Kidney (tissue), 14 donors: ENCODE results near the gene DYNLT4. TPM values are rescaled to one million over a fixed set of nuclear protein-coding genes. Genes with fewer than 3 reads are reported as not detected.

ENCODE experiments used
- DNase-seq, 5 donors: peaks; one replicate each; pipeline ENCODE4 v3.0.0-alpha.2; 2013 to 2020
- FAIRE-seq: peaks from 2 replicates; lab custom pipeline; 2012; peaks lifted over from hg19 to GRCh38; lab: Jason Lieb, UNC
- H3K27ac ChIP-seq, 2 donors: one replicate each; pipeline ENCODE4 v1.7.0; 2013; ENCODE audit warnings: low read depth in 2 of 2, low read length in 2 of 2, inconsistent platforms in 1 of 2
- H3K27me3 ChIP-seq: one replicate; pipeline ENCODE4 v1.7.1; 2013; ENCODE audit warnings: low read length, inconsistent platforms; ENCODE audit not compliant: control insufficient read depth, insufficient read depth
- H3K36me3 ChIP-seq, 3 donors: one replicate each; pipeline versions ENCODE4 v1.7.0 to v1.7.1; 2013; ENCODE audit warnings: low read length in 3 of 3, control low read depth in 1 of 3, inconsistent platforms in 1 of 3; ENCODE audit not compliant: insufficient read depth in 3 of 3, control insufficient read depth in 2 of 3
- H3K4me1 ChIP-seq, 3 donors: one replicate each; pipeline versions ENCODE4 v1.7.0 to v1.7.1; 2013; ENCODE audit warnings: low read length in 3 of 3, inconsistent platforms in 1 of 3, low read depth in 1 of 3; ENCODE audit not compliant: control insufficient read depth in 2 of 3, insufficient read depth in 2 of 3
- H3K4me3 ChIP-seq, 3 donors: one replicate each; pipeline versions ENCODE4 v1.7.0 to v1.8.1; 2013; ENCODE audit warnings: low read length in 3 of 3, control low read depth in 1 of 3, inconsistent platforms in 1 of 3
- H3K9ac ChIP-seq, 3 donors: one replicate each; pipeline versions ENCODE4 v1.7.0 to v1.7.1; 2013; ENCODE audit warnings: low read length in 3 of 3, control low read depth in 1 of 3, inconsistent platforms in 1 of 3
- H3K9me3 ChIP-seq, 3 donors: one replicate each; pipeline versions ENCODE4 v1.7.0 to v1.7.1; 2013; ENCODE audit warnings: low read length in 3 of 3, control low read depth in 1 of 3, inconsistent platforms in 1 of 3; ENCODE audit not compliant: control insufficient read depth in 2 of 3, insufficient read depth in 1 of 3
- intact Hi-C: fragments of 100-400 bp; cut with DNase I; formaldehyde crosslinking; loops from one replicate; pipeline ENCODE4 v1.11.1; 2022
- polyA plus RNA-seq: library from polyadenylated mRNA; stranded (reverse); fragments of 350-450 nt; fragmentation: Illumina TruSeq; extraction: RNeasy Lipid Tissue Mini Kit (QIAGEN cat#74804); gene quantifications from one replicate; pipeline ENCODE4 v1.2.3, GENCODE V29; 2014; ENCODE audit warnings: low read depth, low replicate concordance; ENCODE audit not compliant: insufficient read depth
- total RNA-seq: library from RNA; stranded (reverse); fragmentation: NEBNext Ultra II Directional; extraction: Animal tissue kit (Norgen Biotek cat#: 25700); gene quantifications from one replicate; pipeline ENCODE4 v1.2.1, GENCODE V29; 2021
- TF ChIP-seq, protein P1 (sequence below): IDR thresholded peaks from 3 replicates; pipeline ENCODE4 v1.5.1; 2012; ENCODE audit warnings: mild to moderate bottlenecking, moderate library complexity, borderline replicate concordance; ENCODE audit not compliant: insufficient read depth; ENCODE audit errors: extremely low read depth
- donor health status: control.
- donor health status: control.
- donor health status: control.
- donor health status: control.
- donor health status: control.
- donor health status: DM: yes; HTN: yes; CAD: no.
- donor health status: Normal renal cell carcinoma (clear cell type).

Gene DYNLT4
- total and polyA plus RNA-seq, 2 donors from 2014 or later, result 1.2 TPM; not detected in 1

DNA sequence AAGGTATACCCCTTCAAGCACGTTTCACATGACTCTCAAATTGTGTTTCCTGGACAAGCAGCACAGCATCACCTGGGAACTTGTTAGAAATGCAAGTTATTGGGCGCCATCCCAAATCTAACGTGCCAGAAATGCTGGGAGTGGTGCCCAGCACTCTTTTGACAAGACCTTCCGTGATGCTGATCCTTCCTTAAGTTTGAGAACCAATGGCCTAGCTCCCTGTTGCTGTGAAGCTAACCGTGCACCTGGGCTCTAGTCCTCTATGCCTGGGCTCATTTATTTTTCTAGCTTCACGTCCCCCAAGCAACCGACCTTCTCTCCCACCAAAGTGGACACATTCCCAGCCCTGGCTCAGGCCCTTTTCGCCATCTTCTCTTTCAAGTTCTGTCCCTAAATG, 23.5 kb downstream of the DYNLT4 start:
- TF ChIP-seq, protein P1, sequence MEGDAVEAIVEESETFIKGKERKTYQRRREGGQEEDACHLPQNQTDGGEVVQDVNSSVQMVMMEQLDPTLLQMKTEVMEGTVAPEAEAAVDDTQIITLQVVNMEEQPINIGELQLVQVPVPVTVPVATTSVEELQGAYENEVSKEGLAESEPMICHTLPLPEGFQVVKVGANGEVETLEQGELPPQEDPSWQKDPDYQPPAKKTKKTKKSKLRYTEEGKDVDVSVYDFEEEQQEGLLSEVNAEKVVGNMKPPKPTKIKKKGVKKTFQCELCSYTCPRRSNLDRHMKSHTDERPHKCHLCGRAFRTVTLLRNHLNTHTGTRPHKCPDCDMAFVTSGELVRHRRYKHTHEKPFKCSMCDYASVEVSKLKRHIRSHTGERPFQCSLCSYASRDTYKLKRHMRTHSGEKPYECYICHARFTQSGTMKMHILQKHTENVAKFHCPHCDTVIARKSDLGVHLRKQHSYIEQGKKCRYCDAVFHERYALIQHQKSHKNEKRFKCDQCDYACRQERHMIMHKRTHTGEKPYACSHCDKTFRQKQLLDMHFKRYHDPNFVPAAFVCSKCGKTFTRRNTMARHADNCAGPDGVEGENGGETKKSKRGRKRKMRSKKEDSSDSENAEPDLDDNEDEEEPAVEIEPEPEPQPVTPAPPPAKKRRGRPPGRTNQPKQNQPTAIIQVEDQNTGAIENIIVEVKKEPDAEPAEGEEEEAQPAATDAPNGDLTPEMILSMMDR, result no peak
- H3K9me3 ChIP-seq, result no peaks in the 10 kb centered on the region
- no peak for DNase-seq
- peak overlapping the region in 2 of 3 donors; percentile 4 to 43 for H3K9ac ChIP-seq
- H3K36me3 ChIP-seq, result peaks cover 0 to 4% (median 2%) of the 10 kb centered on the region in 3 donors
- intact Hi-C loops, result loop anchor here (10.0 kb wide), 1 partner anchor 51 kb away; no protein-coding TSS in a partner anchor
- peaks cover 0 to 23% (median 8%) of the 10 kb centered on the region in 3 donors for H3K4me1 ChIP-seq
- no peak overlapping the region for H3K27ac ChIP-seq
- FAIRE-seq, result no peak
- H3K27me3 ChIP-seq, result no peaks in the 10 kb centered on the region
- peak overlapping the region in 2 of 3 donors; percentile 34 to 38 for H3K4me3 ChIP-seq

DNA sequence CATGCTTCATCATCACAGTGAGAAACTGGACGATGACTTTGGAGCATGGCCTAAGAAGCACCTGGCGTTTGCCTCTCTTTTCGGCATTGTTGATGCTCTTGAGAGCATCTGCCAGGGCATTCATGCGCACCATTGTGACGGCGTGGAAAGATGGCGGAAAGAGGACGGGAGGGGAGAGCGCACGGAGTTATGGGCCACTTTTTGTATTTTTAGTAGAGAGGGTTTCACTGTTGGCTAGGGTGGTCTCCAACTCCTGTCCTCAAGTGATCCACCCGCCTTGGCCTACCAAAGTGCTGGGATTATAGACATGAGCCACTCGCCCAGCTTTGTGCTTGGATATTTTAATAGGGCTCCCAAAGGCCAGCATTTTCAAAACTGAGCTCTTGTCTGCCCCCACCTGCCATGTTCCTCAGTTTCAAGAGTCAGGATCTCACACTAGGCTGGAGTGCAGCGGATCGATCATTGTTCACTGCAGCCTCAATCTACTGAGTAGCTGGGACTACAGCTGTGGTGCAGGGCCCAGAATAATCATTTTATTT, 26.5 kb downstream of the DYNLT4 start:
- no peaks in the 10 kb centered on the region for H3K27me3 ChIP-seq
- no peak for FAIRE-seq
- intact Hi-C loops, result loop anchor here (10.0 kb wide), 1 partner anchor 54 kb away; no protein-coding TSS in a partner anchor
- no peak overlapping the region for H3K9ac ChIP-seq
- DNase-seq, result peak in 1 of 5 donors; percentile 29
- H3K27ac ChIP-seq, result no peak overlapping the region
- TF ChIP-seq, protein P1, result no peak
- peaks cover 4 to 20% (median 7%) of the 10 kb centered on the region in 3 donors for H3K36me3 ChIP-seq
- peaks cover 0 to 20% (median 10%) of the 10 kb centered on the region in 3 donors for H3K4me1 ChIP-seq
- H3K9me3 ChIP-seq, result no peaks in the 10 kb centered on the region
- no peak overlapping the region for H3K4me3 ChIP-seq

- FAIRE-seq (no peak), DNase-seq (peak in 1 of 5 donors; percentile 12)
- Histone ChIP-seq H3K4me3 (no peak overlapping the region), H3K27me3 (no peaks in the 10 kb centered on the region), H3K4me1 (peaks cover 0 to 12% (median 6%) of the 10 kb centered on the region in 3 donors), H3K9ac (no peak overlapping the region), H3K9me3 (no peaks in the 10 kb centered on the region), H3K27ac (no peak overlapping the region), H3K36me3 (peaks cover 4 to 20% (median 7%) of the 10 kb centered on the region in 3 donors)
- TF ChIP-seq, protein P1, result no peak
- intact Hi-C loops, result no loop called here
Observed at GRCh38 chr1:44778705-44779576, 28.2 kb downstream of the DYNLT4 start.
